SK-N-DZ (cell line): Measurements from ENCODE around the gene ADRA2B.
"Not testable (repeated sequence)": the region's sequence is repeated elsewhere in the genome, so short reads cannot be mapped to it uniquely, and the experiment has no call there.

Experiments used
- DNase-seq: peaks from one replicate; pipeline ENCODE4 v3.0.0-alpha.2; 2015; ENCODE audit warnings: low spot score

ADRA2B gene

GRCh38 chr2:96150791-96151594 lies 34.6 kb upstream of the ADRA2B start:
- DNase-seq: no peak

- no peak for DNase-seq
These were observed 33.8 kb upstream of the ADRA2B start for GRCh38 chr2:96150007-96150640.

DNA sequence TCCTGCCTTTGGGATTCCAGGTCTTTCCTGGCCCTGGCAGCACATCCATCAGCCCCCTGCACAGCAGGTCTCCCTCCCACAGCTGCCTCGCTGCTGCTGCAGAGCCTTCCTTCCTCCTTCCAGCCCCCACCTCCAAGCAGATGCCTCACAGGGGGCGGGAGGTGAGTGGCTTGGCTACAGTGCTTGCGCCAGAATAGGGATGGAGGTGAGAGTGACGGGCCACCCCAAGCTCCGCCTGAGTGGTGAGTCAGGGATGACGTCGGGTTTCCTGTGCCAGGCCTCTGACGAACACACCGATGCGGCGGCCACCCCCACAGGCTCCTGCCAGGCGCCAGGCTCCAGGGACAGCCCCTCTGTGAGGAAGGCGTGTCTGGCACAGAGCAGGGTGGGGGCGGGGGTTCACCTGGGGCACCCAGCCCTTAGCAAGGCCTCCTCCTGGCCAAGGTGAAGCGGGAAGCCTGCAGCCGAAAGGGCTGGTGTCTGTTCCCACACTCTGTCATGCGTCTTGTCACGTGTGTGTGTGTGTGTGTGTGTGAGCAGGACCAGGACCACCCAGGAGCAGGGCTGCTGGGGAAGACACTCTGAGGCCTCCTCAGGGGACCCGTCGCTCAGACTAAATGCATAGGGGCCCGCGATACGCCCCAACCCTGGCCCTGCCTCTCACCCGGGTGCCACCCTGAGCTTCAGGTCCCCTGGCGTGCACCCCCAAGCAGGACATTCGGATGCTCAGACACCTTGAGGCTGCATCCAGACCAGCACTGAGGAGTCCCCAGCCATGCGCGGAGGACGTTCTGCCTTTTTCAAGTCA lies 32.2 kb upstream of the ADRA2B start:
- DNase-seq: peak; percentile 94

DNA sequence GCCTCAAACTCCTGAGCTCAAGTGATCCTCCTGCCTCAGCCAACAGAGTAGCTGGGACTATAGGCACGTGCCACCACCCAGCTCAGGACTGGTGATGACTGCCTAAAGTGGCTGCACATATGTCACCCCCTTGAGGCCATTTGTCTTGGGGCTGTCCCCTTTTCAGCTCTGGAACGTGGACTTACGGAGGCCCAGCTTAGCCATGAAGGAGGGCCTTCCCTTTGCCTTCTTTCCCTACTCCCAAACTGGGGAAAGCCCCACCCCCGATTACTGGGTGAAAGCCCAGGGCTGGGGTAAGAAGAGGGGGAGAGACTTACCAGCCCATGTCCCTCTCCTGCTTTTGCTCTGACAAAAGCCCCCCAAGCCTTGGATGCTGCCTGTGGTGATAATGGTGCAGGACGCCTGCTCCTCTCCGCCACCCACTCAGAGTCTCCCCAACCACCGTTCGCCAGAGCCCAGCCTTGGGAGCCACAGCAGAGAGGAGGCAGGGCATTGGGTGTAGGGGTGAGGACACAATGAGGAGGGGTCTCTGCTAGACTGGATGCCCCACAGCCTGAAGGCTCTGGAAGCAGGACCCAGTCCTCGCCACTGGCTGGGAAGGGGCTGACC lies 31.3 kb upstream of the ADRA2B start:
- DNase-seq: peak; percentile 56

- peak; percentile 86 for DNase-seq
These were observed 30.7 kb upstream of the ADRA2B start for GRCh38 chr2:96146881-96147592.

DNA sequence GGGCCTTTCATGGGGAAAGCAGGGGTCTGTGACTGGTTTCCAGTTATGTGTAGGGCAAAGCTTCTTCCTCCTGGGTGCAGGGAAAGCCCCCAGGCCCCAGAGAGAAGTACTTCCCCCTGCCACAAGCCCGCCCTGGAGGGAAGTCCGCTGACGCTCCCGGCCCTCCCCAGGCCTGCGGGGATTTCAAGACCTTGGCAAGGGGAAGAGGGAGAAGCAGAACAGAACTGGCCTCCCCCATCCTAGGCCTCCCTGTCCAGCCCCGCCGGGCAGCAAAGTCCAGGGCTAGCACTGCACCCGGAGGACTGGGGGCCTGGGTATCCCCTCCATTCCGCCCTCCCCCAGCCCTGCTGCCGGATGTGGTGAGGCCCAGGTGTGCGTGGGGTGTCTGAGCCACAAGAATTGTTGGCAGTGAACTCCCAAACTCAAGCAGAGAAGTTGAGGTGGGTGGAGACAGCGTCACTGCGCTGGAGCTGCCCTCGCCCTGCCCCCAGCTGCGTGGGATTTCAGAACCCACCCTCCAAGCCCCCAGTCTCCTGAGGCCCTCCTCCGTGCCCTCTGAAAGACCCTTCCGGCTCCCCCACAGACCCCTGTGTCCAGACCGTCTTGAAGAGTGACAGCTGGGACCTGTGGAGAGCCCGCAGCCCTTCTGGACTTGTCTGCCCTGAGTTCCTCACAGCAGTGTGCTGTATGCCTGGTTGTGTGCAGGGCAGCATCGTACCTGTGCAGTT lies 29.9 kb upstream of the ADRA2B start:
- DNase-seq: no peak

GRCh38 chr2:96145848-96146152 lies 29.4 kb upstream of the ADRA2B start:
- no peak for DNase-seq

GRCh38 chr2:96145036-96145847 lies 28.9 kb upstream of the ADRA2B start, which contains the start of gene DUSP2:
Gene DUSP2, minus strand, starts transcription at chr2:96145440. Its CDS starts 86 bp downstream, at chr2:96145354.
- no peak for DNase-seq

DNA sequence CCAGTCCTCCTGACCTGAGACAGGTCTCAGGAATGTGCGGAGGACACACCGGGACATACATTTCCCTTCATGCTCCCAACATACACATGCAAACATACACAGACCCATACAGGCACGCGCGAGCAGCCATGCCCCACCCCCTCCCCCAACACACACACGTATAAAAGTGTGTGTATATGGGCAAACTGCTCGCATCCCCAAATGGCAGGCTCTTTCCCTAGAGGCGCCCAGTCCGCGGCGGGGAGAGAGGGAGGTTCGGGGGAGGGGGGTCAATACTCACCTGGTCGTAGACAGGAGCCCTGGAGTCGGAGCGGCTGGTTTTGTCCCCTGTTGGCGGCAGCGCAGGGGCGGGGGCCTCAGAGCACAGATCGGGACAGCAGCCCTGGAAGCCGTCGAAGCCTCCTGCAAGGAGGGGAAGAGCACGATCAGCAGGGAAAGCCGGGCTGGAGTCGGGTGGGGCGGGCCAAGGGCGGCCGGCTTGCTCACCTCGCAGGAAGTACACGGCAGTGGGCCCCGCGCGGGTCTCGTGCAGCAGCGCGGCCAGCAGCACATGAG lies 28.2 kb upstream of the ADRA2B start:
- DNase-seq: no peak

GRCh38 chr2:96143848-96144480 lies 27.6 kb upstream of the ADRA2B start:
- peak; percentile 32 for DNase-seq

GRCh38 chr2:96143231-96143847 lies 27.0 kb upstream of the ADRA2B start:
- DNase-seq: no peak

DNA sequence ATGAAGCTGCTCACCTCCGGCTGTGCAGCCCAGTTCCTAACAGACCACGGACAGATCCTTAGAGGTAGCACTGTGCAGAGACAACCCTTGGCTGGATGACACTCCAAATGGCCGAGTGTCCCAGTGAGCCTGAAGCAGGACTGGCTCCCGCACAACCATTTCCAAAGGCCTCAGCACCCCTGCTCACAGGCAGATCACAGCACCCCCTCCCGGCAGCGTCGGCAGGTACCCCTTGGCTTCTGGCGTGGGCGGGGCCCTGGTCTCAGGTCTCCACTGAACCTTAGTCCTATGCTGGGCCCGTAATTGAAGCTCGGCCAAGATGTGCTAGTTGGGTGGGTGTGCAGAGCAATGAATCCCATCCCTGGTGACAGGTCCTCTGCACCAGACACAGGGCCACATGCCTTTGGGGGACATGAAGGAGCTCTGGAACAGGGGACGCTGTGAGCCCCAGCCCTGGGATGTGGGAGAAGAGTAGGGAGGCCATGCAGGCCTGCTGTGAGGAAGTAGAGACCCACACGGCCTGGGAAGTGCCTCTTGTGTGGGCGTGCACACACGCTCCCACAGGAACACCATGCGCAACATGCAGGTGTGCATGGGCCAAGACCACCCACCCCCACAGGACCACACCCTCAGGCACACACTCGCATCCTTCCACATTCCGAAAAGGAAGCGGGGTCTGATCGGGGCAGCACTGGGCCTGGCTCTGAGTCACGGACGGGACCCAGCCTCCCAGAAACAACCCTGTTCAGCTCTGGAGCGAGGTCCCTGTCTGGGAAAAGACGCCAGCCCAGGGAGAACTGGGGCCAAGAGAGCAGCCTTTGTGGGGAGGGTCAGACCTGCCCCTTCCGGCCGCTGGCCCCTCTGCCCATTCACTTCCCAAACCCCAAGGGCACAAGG lies 26.1 kb upstream of the ADRA2B start:
- DNase-seq: no peak

DNA sequence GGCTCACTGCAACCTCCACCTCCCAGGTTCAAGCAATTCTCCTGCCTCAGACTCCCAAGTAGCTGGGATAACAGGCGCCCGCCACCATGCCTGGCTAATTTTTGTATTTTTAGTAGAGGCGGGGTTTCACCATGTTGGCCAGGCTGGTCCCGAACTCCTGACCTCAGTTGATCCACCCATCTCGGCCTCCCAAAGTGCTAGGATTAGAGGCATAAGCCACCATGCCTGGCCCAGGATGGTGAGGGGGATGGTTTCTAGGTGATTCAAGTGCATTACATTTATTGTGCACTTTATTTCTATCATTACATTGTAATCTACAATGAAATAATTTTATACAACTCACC lies 25.2 kb upstream of the ADRA2B start:
- DNase-seq: not testable (repeated sequence)

DNA sequence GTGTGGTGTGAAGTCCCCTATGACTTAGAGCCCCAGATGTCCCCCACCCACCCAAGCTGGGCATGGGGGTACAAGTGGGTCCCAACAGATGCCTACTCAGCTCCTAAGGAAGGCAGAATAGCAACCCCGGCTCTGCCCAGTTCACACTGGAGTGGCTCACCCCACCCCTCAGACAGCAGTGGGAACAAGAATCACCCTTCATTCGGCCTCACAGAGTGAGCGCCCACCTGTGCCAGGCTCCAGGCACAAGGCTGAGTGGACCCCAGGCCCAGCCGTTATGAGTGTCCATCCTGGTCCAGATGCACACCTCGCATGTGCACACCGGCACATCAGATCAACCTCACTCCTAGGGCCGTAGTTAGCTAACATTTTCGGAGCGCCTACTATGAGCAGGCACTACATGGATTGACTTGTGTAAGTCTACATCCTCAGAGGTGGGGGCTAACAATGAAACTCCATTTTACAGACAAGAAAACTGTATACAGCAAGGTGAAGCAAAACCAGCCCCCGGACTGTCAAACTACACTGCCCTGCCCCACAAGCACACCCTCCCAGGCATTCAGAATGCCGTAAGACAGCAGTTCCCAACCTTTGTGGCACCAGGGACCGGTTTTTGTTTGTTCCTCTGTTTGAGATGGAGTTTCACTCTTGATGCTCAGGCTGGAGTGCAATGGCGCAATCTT lies 24.7 kb upstream of the ADRA2B start:
- no peak for DNase-seq

DNA sequence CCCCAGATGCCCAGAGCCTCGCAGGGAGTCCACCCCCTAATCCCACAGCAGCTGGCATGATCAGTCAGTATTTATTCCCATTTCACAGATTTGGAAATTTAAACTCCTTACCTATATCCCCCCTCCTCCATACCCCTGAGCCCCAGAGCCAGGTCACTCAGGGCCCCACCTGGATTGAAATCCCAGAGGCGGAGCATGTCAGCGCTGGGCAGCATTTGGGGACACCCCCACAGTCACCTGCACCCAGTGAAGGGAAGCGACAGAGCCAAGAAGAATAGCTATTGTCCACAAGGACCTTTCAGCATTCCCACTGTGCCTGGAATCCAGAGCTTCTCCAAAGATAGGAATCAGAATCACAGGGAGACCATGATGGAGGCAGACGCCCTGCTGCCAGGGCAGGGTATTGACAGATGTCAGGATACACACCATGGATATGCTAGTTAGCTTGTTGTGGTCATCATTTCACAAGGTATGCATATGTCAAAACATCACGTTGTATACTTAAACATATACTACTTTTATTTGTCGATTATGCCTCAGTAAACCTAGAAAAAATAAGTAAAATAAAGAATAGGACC lies 22.9 kb upstream of the ADRA2B start:
- no peak for DNase-seq
